ENCODE results near the gene GPHN.
"Not testable (repeated sequence)": the region's sequence is repeated elsewhere in the genome, so short reads cannot be mapped to it uniquely, and the experiment has no call there.

DNA sequence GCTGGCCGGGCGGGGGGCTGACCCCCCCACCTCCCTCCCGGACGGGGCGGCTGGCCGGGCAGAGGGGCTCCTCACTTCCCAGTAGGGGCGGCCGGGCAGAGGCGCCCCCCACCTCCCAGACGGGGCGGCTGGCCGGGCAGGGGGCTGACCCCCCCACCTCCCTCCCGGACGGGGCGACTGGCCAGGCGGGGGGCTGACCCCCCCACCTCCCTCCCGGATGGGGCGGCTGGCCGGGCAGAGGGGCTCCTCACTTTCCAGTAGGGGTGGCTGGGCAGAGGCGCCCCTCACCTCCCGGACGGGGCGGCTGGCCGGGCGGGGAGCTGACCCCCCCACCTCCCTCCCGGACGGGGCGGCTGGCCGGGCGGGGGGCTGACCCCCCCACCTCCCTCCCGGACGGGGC is 37.2 kb downstream of the GPHN start:
- TF ChIP-seq, protein P1, sequence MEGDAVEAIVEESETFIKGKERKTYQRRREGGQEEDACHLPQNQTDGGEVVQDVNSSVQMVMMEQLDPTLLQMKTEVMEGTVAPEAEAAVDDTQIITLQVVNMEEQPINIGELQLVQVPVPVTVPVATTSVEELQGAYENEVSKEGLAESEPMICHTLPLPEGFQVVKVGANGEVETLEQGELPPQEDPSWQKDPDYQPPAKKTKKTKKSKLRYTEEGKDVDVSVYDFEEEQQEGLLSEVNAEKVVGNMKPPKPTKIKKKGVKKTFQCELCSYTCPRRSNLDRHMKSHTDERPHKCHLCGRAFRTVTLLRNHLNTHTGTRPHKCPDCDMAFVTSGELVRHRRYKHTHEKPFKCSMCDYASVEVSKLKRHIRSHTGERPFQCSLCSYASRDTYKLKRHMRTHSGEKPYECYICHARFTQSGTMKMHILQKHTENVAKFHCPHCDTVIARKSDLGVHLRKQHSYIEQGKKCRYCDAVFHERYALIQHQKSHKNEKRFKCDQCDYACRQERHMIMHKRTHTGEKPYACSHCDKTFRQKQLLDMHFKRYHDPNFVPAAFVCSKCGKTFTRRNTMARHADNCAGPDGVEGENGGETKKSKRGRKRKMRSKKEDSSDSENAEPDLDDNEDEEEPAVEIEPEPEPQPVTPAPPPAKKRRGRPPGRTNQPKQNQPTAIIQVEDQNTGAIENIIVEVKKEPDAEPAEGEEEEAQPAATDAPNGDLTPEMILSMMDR (IDR thresholded peaks at IDR 0.05) = not testable (repeated sequence)
- TF ChIP-seq POLR2A (IDR thresholded peaks at IDR 0.05) = not testable (repeated sequence)

All from right lobe of liver (tissue), 4 donors.